SK-N-MC (cell line): ENCODE data around the gene RBMS3.

Experiments
- DNase-seq: peaks from one replicate; pipeline ENCODE4 v3.0.0-alpha.2; 2011; ENCODE audit warnings: low read depth, low spot score
- H3K27ac ChIP-seq: fragments of 200-600 bp; sonication (generic); 2 replicates; pipeline ENCODE4 v1.5.1; 2016; ENCODE audit warnings: mixed run types
- H3K36me3 ChIP-seq: fragments of 200-600 bp; sonication (generic); 2 replicates; pipeline ENCODE4 v1.6.1; 2017; ENCODE audit warnings: antibody characterized with exemption, low read length, mixed read lengths; ENCODE audit not compliant: insufficient read depth
- H3K4me3 ChIP-seq: fragments of 200-600 bp; sonication (generic); 2 replicates; pipeline ENCODE4 v1.5.1; 2016
- H3K9ac ChIP-seq: fragments of 200-600 bp; sonication (generic); 2 replicates; pipeline ENCODE4 v1.8.0; 2017; ENCODE audit warnings: mixed run types, mixed read lengths; ENCODE audit not compliant: insufficient read length
- H3K9me3 ChIP-seq: fragments of 200-600 bp; sonication (generic); 2 replicates; pipeline ENCODE4 v1.6.1; 2017; ENCODE audit warnings: low read depth, mild to moderate bottlenecking, antibody characterized with exemption, low read length, moderate library complexity, mixed read lengths
- EZH2 ChIP-seq: fragments of 200-600 bp; sonication (generic); IDR thresholded peaks from one replicate; pipeline ENCODE4 v1.6.1; 2017; ENCODE audit warnings: antibody characterized with exemption
- FOXP2 ChIP-seq: optimal IDR thresholded peaks from 2 replicates; pipeline ENCODE3; 2011; ENCODE audit warnings: mild to moderate bottlenecking, moderate library complexity; ENCODE audit not compliant: insufficient read depth; ENCODE audit errors: extremely low read length, control extremely low read depth
- POLR2AphosphoS5 ChIP-seq: IDR thresholded peaks from 2 replicates; pipeline ENCODE4 v1.6.1; 2012; ENCODE audit warnings: mild to moderate bottlenecking, low read depth, low read length, borderline replicate concordance

RBMS3 gene

DNA sequence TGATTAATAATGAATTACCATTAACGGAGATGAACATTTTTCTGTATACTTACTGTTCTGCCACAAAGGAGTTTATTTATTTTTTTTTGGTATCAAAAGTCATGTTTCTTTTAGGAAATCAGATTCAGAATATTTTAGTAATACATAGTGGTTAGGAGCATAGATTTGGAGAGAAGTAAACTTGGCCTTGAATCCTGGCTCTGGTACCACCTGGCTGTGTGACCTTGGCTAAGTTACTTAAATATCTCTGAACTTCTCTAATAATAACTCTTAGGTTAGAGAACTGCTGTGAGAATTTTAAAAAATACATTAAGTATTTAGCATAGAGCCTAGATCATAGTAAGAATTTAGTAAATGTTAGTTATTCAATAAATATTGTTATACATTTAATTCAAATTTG, 309.1 kb downstream of the RBMS3 start:
- Histone ChIP-seq H3K27ac (no peak overlapping the region), H3K9ac (no peak overlapping the region), H3K9me3 (no peaks in the 10 kb centered on the region), H3K4me3 (no peak overlapping the region), H3K36me3 (no peaks in the 10 kb centered on the region)
- TF ChIP-seq POLR2AphosphoS5 (no peak), EZH2 (no peak), FOXP2 (no peak)
- DNase-seq, result no peak

GRCh38 chr3:29590461-29590860, 309.6 kb downstream of the RBMS3 start:
- Histone ChIP-seq H3K36me3 (no peaks in the 10 kb centered on the region), H3K9ac (no peak overlapping the region), H3K4me3 (no peak overlapping the region), H3K9me3 (no peaks in the 10 kb centered on the region), H3K27ac (no peak overlapping the region)
- no peak for DNase-seq
- TF ChIP-seq EZH2 (no peak), POLR2AphosphoS5 (no peak), FOXP2 (no peak)

DNA sequence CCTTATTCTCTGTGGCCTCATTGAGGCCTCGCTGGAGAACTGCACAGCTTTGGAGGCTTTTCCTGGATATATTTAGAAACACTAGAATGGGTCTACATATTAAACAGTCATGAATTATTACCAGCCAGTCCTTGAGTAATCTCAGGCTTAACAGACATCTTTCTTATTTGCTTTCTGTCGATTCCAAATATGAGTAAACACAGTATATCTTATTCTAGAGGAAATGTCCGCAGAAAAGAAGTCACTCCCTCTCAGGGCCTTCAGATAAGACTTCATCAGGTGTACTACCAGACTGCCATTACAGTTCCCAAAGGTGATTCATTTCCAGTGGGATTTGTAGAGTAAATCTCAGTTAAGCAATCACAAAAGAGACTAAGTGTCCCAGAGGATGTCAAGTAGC, 310.7 kb downstream of the RBMS3 start:
- Histone ChIP-seq H3K27ac (no peak overlapping the region), H3K9ac (no peak overlapping the region), H3K36me3 (no peaks in the 10 kb centered on the region), H3K9me3 (no peaks in the 10 kb centered on the region), H3K4me3 (no peak overlapping the region)
- no peak for TF ChIP-seq EZH2
- no peak for TF ChIP-seq POLR2AphosphoS5
- TF ChIP-seq FOXP2, result no peak
- no peak for DNase-seq

DNA sequence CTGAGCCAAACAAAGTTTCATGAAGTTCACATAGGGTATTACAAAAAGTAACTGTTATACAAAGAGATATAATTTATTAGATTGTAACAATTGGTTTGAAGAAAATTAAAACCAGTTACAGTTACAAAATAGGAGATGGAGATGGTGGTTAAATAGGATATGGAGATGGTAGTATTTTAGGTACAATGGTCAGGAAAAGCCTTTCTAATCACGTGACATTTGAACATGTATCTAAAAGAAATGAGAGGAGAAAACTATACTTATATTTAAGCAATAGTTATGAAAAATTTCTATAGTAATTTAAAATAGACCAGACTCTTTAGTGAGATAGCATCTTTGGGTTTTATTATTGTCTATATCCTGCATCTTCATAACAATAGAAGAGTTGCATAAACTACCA, 312.9 kb downstream of the RBMS3 start:
- DNase-seq, result no peak
- no peak overlapping the region for H3K9ac ChIP-seq
- H3K9me3 ChIP-seq, result no peaks in the 10 kb centered on the region
- H3K27ac ChIP-seq, result no peak overlapping the region
- H3K36me3 ChIP-seq, result no peaks in the 10 kb centered on the region
- TF ChIP-seq FOXP2 (no peak), EZH2 (no peak), POLR2AphosphoS5 (no peak)
- H3K4me3 ChIP-seq, result no peak overlapping the region

GRCh38 chr3:29594261-29594660, 313.4 kb downstream of the RBMS3 start:
- no peak for DNase-seq

GRCh38 chr3:29597376-29598008, 316.6 kb downstream of the RBMS3 start:
- Histone ChIP-seq H3K9me3 (no peaks in the 10 kb centered on the region), H3K4me3 (no peak overlapping the region), H3K27ac (no peak overlapping the region), H3K9ac (no peak overlapping the region), H3K36me3 (no peaks in the 10 kb centered on the region)
- TF ChIP-seq FOXP2, result no peak
- TF ChIP-seq POLR2AphosphoS5, result no peak
- TF ChIP-seq EZH2, result no peak
- DNase-seq, result no peak

More at GRCh38 chr3:29594261-29594660, 313.4 kb downstream of the RBMS3 start:
- H3K9me3 ChIP-seq, result no peaks in the 10 kb centered on the region
- H3K4me3 ChIP-seq, result no peak overlapping the region
- H3K36me3 ChIP-seq, result no peaks in the 10 kb centered on the region
- no peak overlapping the region for H3K9ac ChIP-seq
- no peak for TF ChIP-seq EZH2
- no peak for TF ChIP-seq POLR2AphosphoS5
- no peak for TF ChIP-seq FOXP2
- no peak overlapping the region for H3K27ac ChIP-seq

GRCh38 chr3:29601861-29602585, 321.2 kb downstream of the RBMS3 start:
- Histone ChIP-seq H3K4me3 (no peak overlapping the region), H3K9me3 (no peaks in the 10 kb centered on the region), H3K36me3 (no peaks in the 10 kb centered on the region), H3K27ac (no peak overlapping the region), H3K9ac (no peak overlapping the region)
- no peak for TF ChIP-seq EZH2
- no peak for TF ChIP-seq FOXP2
- TF ChIP-seq POLR2AphosphoS5, result no peak
- DNase-seq, result no peak

DNA sequence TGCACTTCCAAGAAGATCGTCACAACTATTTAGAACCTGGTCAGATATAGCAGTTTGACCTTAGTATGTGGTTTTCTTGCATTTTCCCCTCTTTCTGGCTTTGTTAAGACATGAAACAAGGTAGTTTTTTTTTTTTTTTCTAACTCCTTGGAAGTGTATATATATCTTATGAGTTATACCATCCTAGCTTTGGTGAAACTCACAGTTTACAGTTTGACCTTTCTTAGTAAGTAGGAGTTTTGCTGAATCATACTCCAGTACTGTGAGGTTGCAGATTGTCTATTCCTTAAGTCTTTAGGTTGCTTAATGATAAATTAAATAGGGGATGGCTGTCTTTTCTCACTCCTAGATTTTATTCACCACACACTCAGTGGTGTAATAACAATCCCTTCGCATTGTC, 325.0 kb downstream of the RBMS3 start:
- H3K9me3 ChIP-seq, result no peaks in the 10 kb centered on the region
- H3K27ac ChIP-seq, result no peak overlapping the region
- TF ChIP-seq FOXP2 (no peak), POLR2AphosphoS5 (no peak), EZH2 (no peak)
- H3K36me3 ChIP-seq, result no peaks in the 10 kb centered on the region
- no peak overlapping the region for H3K4me3 ChIP-seq
- no peak overlapping the region for H3K9ac ChIP-seq
- no peak for DNase-seq

- Histone ChIP-seq H3K9me3 (no peaks in the 10 kb centered on the region), H3K4me3 (no peak overlapping the region), H3K9ac (no peak overlapping the region), H3K27ac (no peak overlapping the region), H3K36me3 (no peaks in the 10 kb centered on the region)
- DNase-seq, result no peak
- TF ChIP-seq FOXP2, result no peak
- TF ChIP-seq POLR2AphosphoS5, result no peak
- no peak for TF ChIP-seq EZH2
These were observed 325.5 kb downstream of the RBMS3 start for GRCh38 chr3:29606416-29606815.
